Measurements from ENCODE around the gene MYL6. TPM values are rescaled to one million over a fixed set of nuclear protein-coding genes. Genes with fewer than 3 reads are reported as not detected.

MYL6 gene
- total RNA-seq, 2 experiments from 2014 or later: 1,307 to 1,412 TPM

GRCh38 chr12:56137853-56138571 is 20.1 kb upstream of the MYL6 start:
- H3K36me3 Mint-ChIP-seq: peaks cover 78% of the 10 kb centered on the region
- ATAC-seq (no peak), DNase-seq (no peak)
- no peaks in the 10 kb centered on the region for H3K27me3 Mint-ChIP-seq
- no peaks in the 10 kb centered on the region for H3K9me3 Mint-ChIP-seq (ENCODE audit: low read depth)
- CTCF ChIA-PET: interaction anchor here (1.5 to 4.9 kb wide), 4 partner anchors 11 to 51 kb away, joined by 5 to 24 read pairs (median 12); partner anchors contain the start of genes ESYT1, MYL6B and SMARCC2
- peaks cover 46% of the 10 kb centered on the region for H3K4me1 Mint-ChIP-seq
- H3K27ac Mint-ChIP-seq: peak overlapping the region; percentile 44
- no peak overlapping the region for H3K4me3 Mint-ChIP-seq

- Mint-ChIP-seq H3K27me3 (no peaks in the 10 kb centered on the region), H3K9me3 (ENCODE audit: low read depth) (no peaks in the 10 kb centered on the region), H3K4me1 (peaks cover 38% of the 10 kb centered on the region), H3K36me3 (peaks cover 73% of the 10 kb centered on the region), H3K27ac (peak overlapping the region; percentile 44), H3K4me3 (no peak overlapping the region)
- DNase-seq (no peak), ATAC-seq (no peak)
- CTCF ChIA-PET: interaction anchor here (1.3 to 2.1 kb wide), 2 partner anchors 10 to 48 kb away, joined by 4 to 7 read pairs; partner anchors contain the start of gene SMARCC2
Measured at GRCh38 chr12:56141946-56142784, 16.0 kb upstream of the MYL6 start.

GRCh38 chr12:56143217-56143616 is 14.9 kb upstream of the MYL6 start:
- peaks cover 63% of the 10 kb centered on the region for H3K36me3 Mint-ChIP-seq
- H3K4me3 Mint-ChIP-seq: no peak overlapping the region
- no peak for DNase-seq
- H3K4me1 Mint-ChIP-seq: peaks cover 33% of the 10 kb centered on the region
- ATAC-seq: no peak
- no peaks in the 10 kb centered on the region for H3K27me3 Mint-ChIP-seq
- CTCF ChIA-PET: interaction anchor here (1.3 to 1.6 kb wide), 2 partner anchors 17 to 47 kb away, joined by 4 read pairs; partner anchors contain the start of gene SMARCC2
- H3K27ac Mint-ChIP-seq: peak overlapping the region; percentile 70
- H3K9me3 Mint-ChIP-seq (ENCODE audit: low read depth): no peaks in the 10 kb centered on the region

- Mint-ChIP-seq H3K27ac (peak overlapping the region; percentile 70), H3K4me1 (peaks cover 26% of the 10 kb centered on the region), H3K9me3 (ENCODE audit: low read depth) (no peaks in the 10 kb centered on the region), H3K27me3 (no peaks in the 10 kb centered on the region), H3K36me3 (peaks cover 56% of the 10 kb centered on the region), H3K4me3 (no peak overlapping the region)
- CTCF ChIA-PET: interaction anchor here (0.8 to 1.6 kb wide), 2 partner anchors 18 to 44 kb away, joined by 4 read pairs; no protein-coding TSS in a partner anchor
- DNase-seq (no peak), ATAC-seq (no peak)
Measured at GRCh38 chr12:56143870-56144269, 14.3 kb upstream of the MYL6 start.

- no peak for ATAC-seq
- CTCF ChIA-PET: interaction anchor here (0.9 kb wide), 1 partner anchor 98 kb away, joined by 3 read pairs; no protein-coding TSS in a partner anchor
- Mint-ChIP-seq H3K4me3 (no peak overlapping the region), H3K27me3 (no peaks in the 10 kb centered on the region), H3K4me1 (peaks cover 28% of the 10 kb centered on the region), H3K36me3 (peaks cover 46% of the 10 kb centered on the region), H3K9me3 (ENCODE audit: low read depth) (no peaks in the 10 kb centered on the region), H3K27ac (no peak overlapping the region)
- no peak for DNase-seq
Measured at GRCh38 chr12:56145217-56145616, 12.9 kb upstream of the MYL6 start.

- no peak overlapping the region for H3K4me3 Mint-ChIP-seq
- CTCF ChIA-PET: interaction anchor here (0.6 to 0.7 kb wide), 2 partner anchors 26 to 268 kb away, joined by 3 read pairs; no protein-coding TSS in a partner anchor
- H3K27ac Mint-ChIP-seq: peak overlapping the region; percentile 23
- DNase-seq (no peak), ATAC-seq (no peak)
- no peaks in the 10 kb centered on the region for H3K27me3 Mint-ChIP-seq
- no peaks in the 10 kb centered on the region for H3K9me3 Mint-ChIP-seq (ENCODE audit: low read depth)
- H3K4me1 Mint-ChIP-seq: peaks cover 37% of the 10 kb centered on the region
- H3K36me3 Mint-ChIP-seq: peaks cover 35% of the 10 kb centered on the region
Measured at GRCh38 chr12:56146492-56147460, 11.4 kb upstream of the MYL6 start.

GRCh38 chr12:56150563-56150962 is 7.6 kb upstream of the MYL6 start:
- no peak for ATAC-seq
- Mint-ChIP-seq H3K27me3 (no peaks in the 10 kb centered on the region), H3K36me3 (peaks cover 5% of the 10 kb centered on the region), H3K4me1 (peaks cover 42% of the 10 kb centered on the region), H3K9me3 (ENCODE audit: low read depth) (no peaks in the 10 kb centered on the region), H3K4me3 (peak overlapping the region; percentile 83), H3K27ac (peak overlapping the region; percentile 100)
- DNase-seq: no peak
- CTCF ChIA-PET: interaction anchor here (1.1 to 4.4 kb wide), 4 partner anchors 23 to 83 kb away, joined by 3 to 41 read pairs (median 10); partner anchors contain the start of genes ESYT1, PA2G4, RPL41 and ZC3H10

GRCh38 chr12:56151672-56152131 is 6.5 kb upstream of the MYL6 start:
- peaks cover 7% of the 10 kb centered on the region for H3K36me3 Mint-ChIP-seq
- DNase-seq (peak; percentile 84), ATAC-seq (peak; percentile 73)
- H3K4me3 Mint-ChIP-seq: peak overlapping the region; percentile 83
- CTCF ChIA-PET: interaction anchor here (0.7 to 4.4 kb wide), 16 partner anchors 10 to 413 kb away, joined by 3 to 41 read pairs (median 6); partner anchors contain the start of genes ESYT1, PA2G4, RNF41 and RPL41
- H3K27me3 Mint-ChIP-seq: no peaks in the 10 kb centered on the region
- peak overlapping the region; percentile 100 for H3K27ac Mint-ChIP-seq
- no peaks in the 10 kb centered on the region for H3K9me3 Mint-ChIP-seq (ENCODE audit: low read depth)
- peaks cover 42% of the 10 kb centered on the region for H3K4me1 Mint-ChIP-seq

GRCh38 chr12:56152132-56152755 is 5.9 kb upstream of the MYL6 start, which contains the start of gene MYL6B:
TSS of gene MYL6B (plus strand) at chr12:56152587. CDS start at chr12:56153919, 1,332 bp downstream.
- CTCF ChIA-PET: interaction anchor here (0.7 to 4.4 kb wide), 14 partner anchors 10 to 414 kb away, joined by 3 to 41 read pairs (median 6); partner anchors contain the start of genes ESYT1, RNF41, RPL41 and SMARCC2
- no peaks in the 10 kb centered on the region for H3K9me3 Mint-ChIP-seq (ENCODE audit: low read depth)
- H3K27me3 Mint-ChIP-seq: no peaks in the 10 kb centered on the region
- peak; percentile 97 for DNase-seq
- H3K4me1 Mint-ChIP-seq: peaks cover 41% of the 10 kb centered on the region
- H3K4me3 Mint-ChIP-seq: peak within 1 kb of the TSS; percentile 83
- H3K27ac Mint-ChIP-seq: peak within 1 kb of the TSS; percentile 100
- peaks cover 7% of the 10 kb centered on the region for H3K36me3 Mint-ChIP-seq
- peak; percentile 94 for ATAC-seq

- CTCF ChIA-PET: interaction anchor here (2.7 kb wide), 1 partner anchor 36 kb away, joined by 19 read pairs; the partner anchor contains the start of gene SMARCC2
- H3K27me3 Mint-ChIP-seq: no peaks in the 10 kb centered on the region
- DNase-seq (no peak), ATAC-seq (no peak)
- peaks cover 46% of the 10 kb centered on the region for H3K4me1 Mint-ChIP-seq
- no peaks in the 10 kb centered on the region for H3K9me3 Mint-ChIP-seq (ENCODE audit: low read depth)
- peak overlapping the region; percentile 83 for H3K4me3 Mint-ChIP-seq
- peaks cover 9% of the 10 kb centered on the region for H3K36me3 Mint-ChIP-seq
- H3K27ac Mint-ChIP-seq: peak overlapping the region; percentile 100
Measured at GRCh38 chr12:56152756-56153677, 5.1 kb upstream of the MYL6 start.

- DNase-seq (no peak), ATAC-seq (no peak)
- Mint-ChIP-seq H3K4me3 (peak overlapping the region; percentile 83), H3K36me3 (peaks cover 13% of the 10 kb centered on the region), H3K9me3 (ENCODE audit: low read depth) (no peaks in the 10 kb centered on the region), H3K27me3 (no peaks in the 10 kb centered on the region), H3K4me1 (peaks cover 46% of the 10 kb centered on the region), H3K27ac (peak overlapping the region; percentile 100)
- CTCF ChIA-PET: interaction anchor here (2.7 kb wide), 1 partner anchor 35 kb away, joined by 19 read pairs; the partner anchor contains the start of gene SMARCC2
Measured at GRCh38 chr12:56153678-56154065, 4.5 kb upstream of the MYL6 start.
